ENCODE results near the gene RHCE.
A peak's percentile ranks its signal among the peaks of the same experiment; 100 is the strongest.
"Not testable (repeated sequence)": the region's sequence is repeated elsewhere in the genome, so short reads cannot be mapped to it uniquely, and the experiment has no call there.

RHCE gene

DNA sequence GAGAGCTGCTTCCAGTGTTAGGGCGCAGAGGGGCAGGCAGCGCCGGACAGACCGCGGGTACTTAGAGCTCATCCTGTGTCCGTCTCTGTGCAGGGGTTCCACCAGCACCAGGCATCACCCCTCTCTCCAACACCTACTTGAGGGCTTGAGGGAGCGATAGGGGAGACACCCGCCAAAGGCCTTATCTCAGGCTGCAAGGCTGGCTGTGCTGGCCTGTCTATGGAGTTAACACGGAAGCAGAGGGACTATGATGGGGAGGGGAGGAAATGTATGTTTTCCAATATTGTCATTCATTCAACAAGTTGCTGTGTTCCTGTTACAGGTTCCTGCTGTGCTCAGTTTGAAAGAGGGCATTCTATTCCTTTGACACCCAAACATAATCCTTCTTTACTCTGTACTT, at the start of gene RHCE:
RHCE (minus strand) TSS at position 111 of the 400 bp plus-strand sequence; CDS start at position 72, 39 bp downstream.
- not testable (repeated sequence) for H3K4me3 Mint-ChIP-seq

DNA sequence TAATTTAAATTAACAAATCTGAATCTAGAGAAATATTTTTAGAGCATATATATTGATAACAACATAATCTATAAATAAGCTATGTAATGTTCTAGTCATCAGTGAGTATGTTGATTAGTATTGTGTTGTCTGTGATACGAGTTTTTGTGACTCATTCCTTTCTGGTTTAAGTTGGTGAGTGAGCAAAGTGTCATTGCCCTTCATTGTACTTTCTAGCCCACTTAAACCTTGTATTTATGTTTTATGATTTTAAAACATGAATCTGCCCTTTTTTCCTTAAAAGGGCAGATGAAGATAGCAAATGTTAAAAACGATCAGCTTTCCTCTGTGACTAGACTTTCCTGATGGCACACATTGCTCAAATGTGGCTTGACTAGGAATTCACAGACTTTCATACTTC, 48.6 kb upstream of the RHCE start:
- H3K4me1 Mint-ChIP-seq (ENCODE audit: low read depth): peaks cover 71% of the 10 kb centered on the region

More for the DNA sequence above, at the start of gene RHCE:
- not testable (repeated sequence) for H3K27me3 Mint-ChIP-seq; H3K4me1 Mint-ChIP-seq (ENCODE audit: low read depth); H3K9me3 Mint-ChIP-seq (ENCODE audit: low read depth); H3K27ac Mint-ChIP-seq; H3K36me3 Mint-ChIP-seq

DNA sequence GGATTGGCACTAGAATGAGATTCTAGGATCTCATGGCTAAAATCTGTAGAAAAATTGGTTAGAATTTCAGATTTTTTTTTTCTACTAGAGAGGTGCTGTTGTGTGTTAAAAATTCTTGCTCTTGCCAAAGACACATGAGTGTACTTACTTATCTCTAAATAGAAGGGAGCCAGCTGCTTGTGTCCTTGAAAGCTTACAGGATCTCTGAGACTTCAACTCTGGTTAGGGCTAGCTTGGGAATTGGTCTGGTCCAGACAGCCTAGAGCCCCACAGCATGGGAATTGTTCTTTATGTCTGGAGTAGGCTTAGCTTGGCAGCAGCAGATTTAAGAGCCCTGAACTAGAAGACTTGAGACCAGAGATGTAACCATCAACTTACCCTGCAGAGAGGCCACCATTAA, 47.4 kb upstream of the RHCE start:
- peak overlapping the region; percentile 85 for H3K27ac Mint-ChIP-seq
- peaks cover 64% of the 10 kb centered on the region for H3K4me1 Mint-ChIP-seq (ENCODE audit: low read depth)
- no peaks in the 10 kb centered on the region for H3K9me3 Mint-ChIP-seq (ENCODE audit: low read depth)
- H3K27me3 Mint-ChIP-seq: no peaks in the 10 kb centered on the region
- H3K4me3 Mint-ChIP-seq: peak overlapping the region; percentile 27
- H3K36me3 Mint-ChIP-seq: peaks cover 9% of the 10 kb centered on the region

More for the DNA sequence above, 48.6 kb upstream of the RHCE start:
- Mint-ChIP-seq H3K27me3 (no peaks in the 10 kb centered on the region), H3K9me3 (ENCODE audit: low read depth) (no peaks in the 10 kb centered on the region), H3K27ac (no peak overlapping the region), H3K36me3 (peaks cover 7% of the 10 kb centered on the region), H3K4me3 (no peak overlapping the region)

DNA sequence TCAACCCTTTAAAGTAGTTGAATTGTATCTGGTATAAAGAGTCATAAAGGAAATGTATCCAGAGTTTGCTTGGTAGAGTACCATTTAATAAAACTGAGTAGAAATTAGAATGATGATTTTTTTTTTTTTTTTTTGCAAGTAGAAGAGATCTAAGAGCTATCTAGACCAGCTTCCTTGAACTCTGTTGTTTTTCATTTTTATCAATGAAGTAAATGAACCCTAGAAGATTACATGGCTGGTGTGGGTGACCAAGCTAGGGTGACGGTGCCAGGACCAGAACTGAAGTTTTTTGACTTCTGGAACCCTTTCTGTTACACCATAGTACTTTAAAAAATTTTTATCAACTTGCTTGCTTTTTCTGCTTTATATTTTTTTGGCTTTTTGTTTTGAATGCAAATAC, 47.0 kb upstream of the RHCE start:
- Mint-ChIP-seq H3K27me3 (no peaks in the 10 kb centered on the region), H3K27ac (peak overlapping the region; percentile 85)

DNA sequence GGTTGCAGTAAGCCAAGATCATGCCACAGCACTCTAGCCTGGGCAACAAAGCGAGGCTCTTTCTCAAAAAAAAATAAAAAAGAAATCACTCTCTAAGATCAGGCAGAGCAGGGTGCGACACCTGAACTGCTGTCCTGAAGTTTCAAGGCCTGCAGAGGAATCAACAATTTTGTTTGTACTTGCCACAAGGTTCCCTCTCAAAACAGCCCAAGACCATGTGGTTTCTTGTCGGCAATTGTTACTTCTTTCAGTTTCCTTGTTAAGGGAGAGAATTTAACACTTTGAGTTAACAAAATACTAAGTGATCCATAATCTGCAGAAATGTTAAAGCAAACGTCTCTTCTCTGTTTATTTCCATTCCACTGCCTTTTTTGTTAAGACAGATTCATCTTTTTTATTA, 46.6 kb upstream of the RHCE start:
- H3K9me3 Mint-ChIP-seq (ENCODE audit: low read depth): no peaks in the 10 kb centered on the region
- peak overlapping the region; percentile 5 for H3K4me3 Mint-ChIP-seq
- H3K27ac Mint-ChIP-seq: peak overlapping the region; percentile 85
- H3K27me3 Mint-ChIP-seq: no peaks in the 10 kb centered on the region
- peaks cover 9% of the 10 kb centered on the region for H3K36me3 Mint-ChIP-seq
- H3K4me1 Mint-ChIP-seq (ENCODE audit: low read depth): peaks cover 60% of the 10 kb centered on the region

More for the DNA sequence above, 47.0 kb upstream of the RHCE start:
- H3K4me3 Mint-ChIP-seq: peak overlapping the region; percentile 27
- peaks cover 9% of the 10 kb centered on the region for H3K36me3 Mint-ChIP-seq
- H3K4me1 Mint-ChIP-seq (ENCODE audit: low read depth): peaks cover 60% of the 10 kb centered on the region
- no peaks in the 10 kb centered on the region for H3K9me3 Mint-ChIP-seq (ENCODE audit: low read depth)

DNA sequence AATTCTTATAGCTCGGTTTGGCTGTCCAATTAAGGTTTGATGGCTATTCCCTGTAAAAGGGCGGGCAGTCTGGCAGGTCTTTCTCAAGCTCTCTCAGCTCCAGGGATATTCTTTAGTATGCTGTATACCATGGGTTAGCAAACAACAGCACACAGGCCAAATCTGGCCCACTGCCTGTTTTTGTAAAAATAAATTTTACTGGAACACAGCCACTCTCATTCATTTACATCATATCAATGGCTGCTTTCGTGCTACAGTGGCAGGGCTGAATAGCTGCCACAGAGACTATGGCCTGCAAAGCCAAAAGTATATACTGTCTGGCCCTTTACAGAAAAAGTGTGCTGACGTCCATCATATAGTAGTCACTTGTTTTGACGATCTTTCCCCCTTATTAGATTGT, 42.1 kb upstream of the RHCE start:
- H3K4me1 Mint-ChIP-seq (ENCODE audit: low read depth): peaks cover 39% of the 10 kb centered on the region
- H3K36me3 Mint-ChIP-seq: peaks cover 23% of the 10 kb centered on the region
- peak overlapping the region; percentile 61 for H3K27ac Mint-ChIP-seq
- H3K9me3 Mint-ChIP-seq (ENCODE audit: low read depth): no peaks in the 10 kb centered on the region
- no peaks in the 10 kb centered on the region for H3K27me3 Mint-ChIP-seq
- no peak overlapping the region for H3K4me3 Mint-ChIP-seq

DNA sequence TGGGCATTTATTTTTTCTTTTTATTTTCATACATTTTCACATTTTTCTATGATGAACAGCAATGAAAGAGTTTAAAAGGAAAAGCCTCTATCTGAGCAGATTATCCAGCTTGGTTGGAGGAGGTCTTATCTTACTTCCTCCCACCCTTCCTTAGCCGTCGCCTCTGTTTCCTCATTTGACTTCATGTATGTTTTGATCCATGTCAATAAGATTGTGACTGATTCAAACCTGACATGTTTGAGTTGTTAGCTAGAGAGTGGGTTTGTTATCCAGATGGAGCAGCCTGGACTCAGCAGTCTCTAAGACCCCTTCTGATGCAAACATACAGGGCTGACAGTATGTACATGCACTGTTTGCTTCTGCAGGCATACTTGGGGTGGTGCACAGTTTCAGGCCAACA, 41.2 kb upstream of the RHCE start:
- Mint-ChIP-seq H3K9me3 (ENCODE audit: low read depth) (no peaks in the 10 kb centered on the region), H3K27ac (no peak overlapping the region), H3K36me3 (peaks cover 23% of the 10 kb centered on the region), H3K4me3 (no peak overlapping the region), H3K4me1 (ENCODE audit: low read depth) (peaks cover 30% of the 10 kb centered on the region), H3K27me3 (no peaks in the 10 kb centered on the region)

DNA sequence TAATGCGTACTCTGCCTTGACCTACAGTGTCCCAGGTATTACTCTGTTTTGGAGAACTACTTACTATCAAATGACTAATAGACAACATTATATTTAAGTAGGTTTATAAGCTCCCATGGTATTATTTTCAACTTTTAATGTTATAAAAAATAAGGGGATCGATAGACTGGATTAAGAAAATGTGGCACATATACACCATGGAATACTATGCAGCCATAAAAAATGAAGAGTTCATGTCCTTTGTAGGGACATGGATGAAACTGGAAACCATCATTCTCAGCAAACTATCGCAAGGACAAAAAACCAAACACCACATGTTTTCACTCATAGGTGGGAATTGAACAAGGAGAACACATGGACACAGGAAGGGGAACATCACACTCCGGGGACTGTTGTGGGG, 40.2 kb upstream of the RHCE start:
- peak overlapping the region; percentile 22 for H3K27ac Mint-ChIP-seq
- not testable (repeated sequence) for H3K9me3 Mint-ChIP-seq (ENCODE audit: low read depth); H3K27me3 Mint-ChIP-seq; H3K4me3 Mint-ChIP-seq
- H3K36me3 Mint-ChIP-seq: peaks cover 28% of the 10 kb centered on the region
- peaks cover 27% of the 10 kb centered on the region for H3K4me1 Mint-ChIP-seq (ENCODE audit: low read depth)

DNA sequence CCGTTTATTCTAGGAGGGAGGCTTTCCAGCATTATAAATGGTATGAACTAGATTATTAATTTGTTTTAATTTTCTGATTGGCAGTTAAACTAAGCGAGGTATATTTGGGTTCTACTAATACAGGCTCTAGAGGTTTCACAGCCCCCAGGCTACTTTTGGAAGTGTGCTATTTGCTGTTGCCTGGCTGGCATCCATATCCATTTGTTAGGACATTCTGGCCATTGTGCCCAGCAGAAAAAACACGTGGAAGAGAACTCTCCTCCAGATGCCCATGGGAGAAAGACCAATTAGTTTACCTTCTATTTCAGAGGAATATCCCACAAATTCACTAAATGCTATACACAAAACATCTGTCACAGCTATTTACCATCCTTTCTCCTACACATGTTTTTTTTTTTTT, 39.4 kb upstream of the RHCE start:
- H3K4me3 Mint-ChIP-seq: no peak overlapping the region
- H3K27me3 Mint-ChIP-seq: no peaks in the 10 kb centered on the region
- peaks cover 23% of the 10 kb centered on the region for H3K36me3 Mint-ChIP-seq
- no peak overlapping the region for H3K27ac Mint-ChIP-seq
- H3K4me1 Mint-ChIP-seq (ENCODE audit: low read depth): peaks cover 23% of the 10 kb centered on the region
- no peaks in the 10 kb centered on the region for H3K9me3 Mint-ChIP-seq (ENCODE audit: low read depth)

DNA sequence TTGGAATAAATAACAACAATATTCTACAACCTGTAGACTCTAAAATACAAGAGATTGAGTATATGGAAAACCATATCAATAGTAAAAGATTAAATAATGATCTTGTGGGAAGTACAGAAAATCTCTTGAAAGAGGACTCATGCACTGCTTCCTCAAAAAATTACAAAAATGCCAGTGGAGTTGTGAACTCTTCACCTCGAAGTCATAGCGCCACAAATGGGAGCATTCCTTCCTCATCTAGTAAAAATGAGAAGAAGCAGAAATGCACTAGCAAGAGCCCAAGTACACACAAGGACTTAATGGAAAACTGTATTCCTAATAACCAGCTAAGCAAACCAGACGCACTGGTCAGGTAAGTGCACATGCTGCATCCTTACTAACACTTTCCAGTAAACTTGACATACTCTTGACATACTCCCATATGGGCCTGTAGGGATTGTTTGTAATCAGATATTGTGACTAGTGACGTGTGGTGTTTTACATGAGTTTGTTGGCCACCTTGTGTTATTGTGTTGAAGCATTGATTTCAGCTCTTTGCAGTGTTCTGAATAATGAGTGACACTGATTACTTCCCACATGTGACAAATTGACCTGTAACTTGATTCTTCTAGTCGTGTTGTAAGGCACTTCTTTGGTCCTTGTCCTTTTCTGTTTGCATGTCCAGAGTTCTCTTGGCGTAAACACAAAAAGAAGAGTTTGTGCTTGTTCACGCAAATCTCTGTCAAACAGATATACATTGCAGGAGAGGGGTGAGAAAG, 38.1 kb upstream of the RHCE start:
- no peaks in the 10 kb centered on the region for H3K27me3 Mint-ChIP-seq
- peaks cover 23% of the 10 kb centered on the region for H3K4me1 Mint-ChIP-seq (ENCODE audit: low read depth)
- H3K4me3 Mint-ChIP-seq: no peak overlapping the region
- H3K27ac Mint-ChIP-seq: no peak overlapping the region
- H3K9me3 Mint-ChIP-seq (ENCODE audit: low read depth): no peaks in the 10 kb centered on the region
- H3K36me3 Mint-ChIP-seq: peaks cover 25% of the 10 kb centered on the region

DNA sequence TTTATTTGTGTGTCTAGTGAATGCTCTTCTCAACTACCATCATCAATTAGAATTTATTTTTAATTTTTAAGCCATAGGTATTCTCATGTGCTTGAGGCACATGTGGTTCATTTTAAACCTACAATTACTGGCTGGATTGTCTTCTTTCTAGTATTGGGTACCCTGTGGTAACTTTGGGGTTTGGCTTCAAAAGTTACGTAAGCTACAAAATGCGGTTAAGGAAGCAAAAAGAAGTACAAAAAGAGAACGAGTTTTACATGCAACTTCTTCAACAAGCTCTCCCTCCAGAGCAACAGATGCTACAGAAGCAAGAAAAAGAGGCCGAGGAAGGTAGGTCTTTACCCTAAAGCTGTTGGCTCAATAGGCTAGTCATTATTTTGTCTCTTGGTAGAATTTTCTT, 35.9 kb upstream of the RHCE start:
- peaks cover 17% of the 10 kb centered on the region for H3K4me1 Mint-ChIP-seq (ENCODE audit: low read depth)
- H3K4me3 Mint-ChIP-seq: no peak overlapping the region
- H3K9me3 Mint-ChIP-seq (ENCODE audit: low read depth): no peaks in the 10 kb centered on the region
- no peak overlapping the region for H3K27ac Mint-ChIP-seq
- H3K27me3 Mint-ChIP-seq: no peaks in the 10 kb centered on the region
- peaks cover 25% of the 10 kb centered on the region for H3K36me3 Mint-ChIP-seq

DNA sequence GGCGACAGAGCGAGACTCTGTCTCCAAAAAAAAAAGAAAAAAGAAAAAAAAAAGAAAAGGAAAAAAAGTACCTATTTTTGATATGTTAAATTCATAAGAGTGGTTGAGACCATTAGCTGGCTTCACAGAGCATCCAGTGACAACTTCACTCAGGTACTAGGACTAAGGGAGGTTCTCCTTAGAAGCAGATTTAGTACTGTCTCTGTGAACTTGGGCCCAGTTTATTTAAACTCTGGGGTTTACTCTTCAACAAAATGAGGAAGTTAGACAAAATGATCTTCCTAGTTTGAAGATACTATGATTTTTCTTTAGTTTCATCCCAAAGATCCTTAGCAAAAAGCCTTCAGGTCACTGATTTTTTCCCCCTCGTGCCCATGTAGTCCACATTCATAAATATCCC, 31.3 kb upstream of the RHCE start:
- H3K27me3 Mint-ChIP-seq: no peaks in the 10 kb centered on the region
- H3K4me3 Mint-ChIP-seq: no peak overlapping the region
- H3K36me3 Mint-ChIP-seq: peaks cover 11% of the 10 kb centered on the region
- H3K27ac Mint-ChIP-seq: no peak overlapping the region
- H3K9me3 Mint-ChIP-seq (ENCODE audit: low read depth): no peaks in the 10 kb centered on the region
- peaks cover 13% of the 10 kb centered on the region for H3K4me1 Mint-ChIP-seq (ENCODE audit: low read depth)

DNA sequence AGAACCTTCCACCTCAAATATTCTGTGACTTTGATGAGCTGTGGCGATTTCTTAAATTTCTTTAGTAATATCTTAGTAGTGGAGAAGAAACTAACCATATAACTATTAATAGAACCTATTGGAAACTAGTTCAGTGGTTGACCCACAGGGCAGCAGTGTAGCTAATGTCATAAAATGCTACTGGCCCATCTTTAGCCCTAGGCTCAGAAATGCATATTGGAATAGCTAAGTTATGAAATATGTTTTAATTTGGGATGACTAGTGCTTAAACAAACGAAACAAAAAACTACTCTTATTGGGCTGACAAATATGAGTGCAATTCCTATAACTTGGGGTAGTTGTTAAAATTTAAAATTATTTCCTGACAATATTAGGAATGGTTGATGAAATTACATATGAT, 30.3 kb upstream of the RHCE start:
- H3K4me1 Mint-ChIP-seq (ENCODE audit: low read depth): peaks cover 17% of the 10 kb centered on the region
- H3K4me3 Mint-ChIP-seq: no peak overlapping the region
- H3K27me3 Mint-ChIP-seq: no peaks in the 10 kb centered on the region
- H3K36me3 Mint-ChIP-seq: peaks cover 7% of the 10 kb centered on the region
- no peaks in the 10 kb centered on the region for H3K9me3 Mint-ChIP-seq (ENCODE audit: low read depth)
- H3K27ac Mint-ChIP-seq: no peak overlapping the region

DNA sequence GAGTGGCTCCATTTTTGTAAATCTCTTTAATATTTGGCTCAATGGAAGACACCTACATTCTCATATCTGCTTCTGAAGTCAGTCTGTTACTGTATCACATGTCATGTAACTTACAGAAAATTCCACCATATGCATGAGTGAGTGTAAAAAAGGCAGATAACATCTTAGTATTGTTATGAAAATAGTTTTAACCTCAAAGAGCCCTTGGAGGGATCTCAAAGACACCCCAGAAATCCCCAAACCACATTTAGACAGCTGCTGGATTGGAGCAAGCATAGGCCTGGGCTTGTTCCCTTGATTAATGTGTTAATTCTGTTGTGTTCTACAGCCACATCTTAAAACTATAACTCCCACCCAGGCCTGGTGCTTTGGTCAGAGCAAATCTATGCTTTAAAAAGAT, 26.9 kb upstream of the RHCE start:
- Mint-ChIP-seq H3K27me3 (no peaks in the 10 kb centered on the region), H3K36me3 (peaks cover 3% of the 10 kb centered on the region), H3K9me3 (ENCODE audit: low read depth) (no peaks in the 10 kb centered on the region), H3K4me1 (ENCODE audit: low read depth) (peaks cover 35% of the 10 kb centered on the region), H3K27ac (peak overlapping the region; percentile 41), H3K4me3 (no peak overlapping the region)

DNA sequence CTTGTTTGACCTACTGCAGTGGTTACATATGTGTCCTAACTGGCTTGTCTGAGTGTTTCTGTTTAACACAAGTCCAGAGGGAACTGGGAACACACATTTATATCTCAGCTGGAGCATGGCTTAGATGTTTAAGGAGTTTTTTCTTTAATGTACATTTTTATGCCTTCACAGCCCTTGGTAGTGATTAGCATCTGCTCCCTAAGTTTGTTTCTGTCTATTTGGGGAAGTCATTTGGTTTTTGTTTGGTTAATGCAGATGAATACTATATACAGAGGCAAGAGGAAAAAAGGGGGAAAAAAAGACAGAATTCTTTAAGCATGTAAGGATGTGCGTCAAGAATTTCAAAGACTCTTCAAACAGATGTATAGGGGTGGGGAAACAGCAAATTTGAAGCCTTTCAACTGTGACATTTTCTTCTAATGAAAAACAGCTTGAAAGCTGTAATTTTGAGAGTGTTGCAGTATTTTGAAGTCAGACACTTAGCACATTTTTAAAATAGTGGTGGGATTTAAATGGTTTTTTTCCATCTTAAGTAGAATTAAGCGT, 25.4 kb upstream of the RHCE start:
- Mint-ChIP-seq H3K9me3 (ENCODE audit: low read depth) (no peaks in the 10 kb centered on the region), H3K4me3 (no peak overlapping the region), H3K27ac (peak overlapping the region; percentile 41), H3K36me3 (peaks cover 3% of the 10 kb centered on the region), H3K4me1 (ENCODE audit: low read depth) (peaks cover 44% of the 10 kb centered on the region), H3K27me3 (no peaks in the 10 kb centered on the region)

DNA sequence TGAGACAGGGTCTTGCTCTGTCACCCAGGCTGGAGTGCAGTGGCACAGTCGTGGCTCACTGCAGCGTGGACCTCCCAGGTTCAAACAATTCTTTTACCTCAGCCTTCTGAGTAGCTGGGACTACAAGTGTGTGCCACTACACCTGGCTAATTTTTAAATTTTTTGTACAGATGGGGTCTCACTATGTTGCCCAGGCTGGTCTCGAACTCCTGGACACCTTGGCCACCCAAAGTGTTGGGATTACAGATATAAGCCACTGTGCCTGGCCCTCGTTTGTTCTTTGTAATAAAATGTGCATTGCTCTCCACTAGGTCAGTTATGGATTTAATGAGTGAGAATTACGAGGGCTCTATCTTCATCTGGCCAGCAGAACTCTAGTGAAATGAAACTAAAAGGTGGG, 24.0 kb upstream of the RHCE start:
- H3K4me1 Mint-ChIP-seq (ENCODE audit: low read depth): peaks cover 50% of the 10 kb centered on the region
- not testable (repeated sequence) for H3K9me3 Mint-ChIP-seq (ENCODE audit: low read depth); H3K4me3 Mint-ChIP-seq; H3K27me3 Mint-ChIP-seq; H3K27ac Mint-ChIP-seq; H3K36me3 Mint-ChIP-seq
